HG03025 (cell line): Measurements from ENCODE around the gene FOXN1.
"Not testable (repeated sequence)": the region's sequence is repeated elsewhere in the genome, so short reads cannot be mapped to it uniquely, and the experiment has no call there.

Experiments used
- ATAC-seq: cut with Tn5 transposase; IDR thresholded peaks from one replicate; pipeline ENCODE4 v1.9.1; 2021; ENCODE audit warnings: mild to moderate bottlenecking, moderate library complexity; ENCODE audit not compliant: unreplicated experiment, low FRiP score

FOXN1 gene, protein sequence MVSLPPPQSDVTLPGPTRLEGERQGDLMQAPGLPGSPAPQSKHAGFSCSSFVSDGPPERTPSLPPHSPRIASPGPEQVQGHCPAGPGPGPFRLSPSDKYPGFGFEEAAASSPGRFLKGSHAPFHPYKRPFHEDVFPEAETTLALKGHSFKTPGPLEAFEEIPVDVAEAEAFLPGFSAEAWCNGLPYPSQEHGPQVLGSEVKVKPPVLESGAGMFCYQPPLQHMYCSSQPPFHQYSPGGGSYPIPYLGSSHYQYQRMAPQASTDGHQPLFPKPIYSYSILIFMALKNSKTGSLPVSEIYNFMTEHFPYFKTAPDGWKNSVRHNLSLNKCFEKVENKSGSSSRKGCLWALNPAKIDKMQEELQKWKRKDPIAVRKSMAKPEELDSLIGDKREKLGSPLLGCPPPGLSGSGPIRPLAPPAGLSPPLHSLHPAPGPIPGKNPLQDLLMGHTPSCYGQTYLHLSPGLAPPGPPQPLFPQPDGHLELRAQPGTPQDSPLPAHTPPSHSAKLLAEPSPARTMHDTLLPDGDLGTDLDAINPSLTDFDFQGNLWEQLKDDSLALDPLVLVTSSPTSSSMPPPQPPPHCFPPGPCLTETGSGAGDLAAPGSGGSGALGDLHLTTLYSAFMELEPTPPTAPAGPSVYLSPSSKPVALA

GRCh38 chr17:28505986-28506665 is at the start of gene FOXN1:
Gene FOXN1 (plus strand): TSS chr17:28506348. CDS start chr17:28523970, 17,622 bp downstream.
- ATAC-seq = no peak

DNA sequence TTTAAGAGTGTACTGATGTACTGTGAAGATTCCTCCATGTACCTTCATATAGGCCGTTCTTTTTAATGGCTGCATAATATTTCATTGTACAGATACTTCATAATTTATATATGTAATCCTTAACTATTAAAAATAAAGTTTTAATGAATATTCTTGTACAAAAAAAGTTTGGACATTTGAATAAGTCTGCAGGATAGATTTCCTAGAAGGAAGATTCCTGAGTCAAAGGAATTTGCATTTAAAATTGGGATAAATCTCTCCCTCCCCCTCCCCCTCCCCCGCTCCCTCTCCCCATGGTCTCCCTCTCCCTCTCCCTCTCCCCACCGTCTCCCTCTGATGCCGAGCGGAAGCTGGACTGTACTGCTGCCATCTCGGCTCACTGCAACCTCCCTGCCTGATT is 48.3 kb upstream of the FOXN1 start:
- ATAC-seq = no peak

DNA sequence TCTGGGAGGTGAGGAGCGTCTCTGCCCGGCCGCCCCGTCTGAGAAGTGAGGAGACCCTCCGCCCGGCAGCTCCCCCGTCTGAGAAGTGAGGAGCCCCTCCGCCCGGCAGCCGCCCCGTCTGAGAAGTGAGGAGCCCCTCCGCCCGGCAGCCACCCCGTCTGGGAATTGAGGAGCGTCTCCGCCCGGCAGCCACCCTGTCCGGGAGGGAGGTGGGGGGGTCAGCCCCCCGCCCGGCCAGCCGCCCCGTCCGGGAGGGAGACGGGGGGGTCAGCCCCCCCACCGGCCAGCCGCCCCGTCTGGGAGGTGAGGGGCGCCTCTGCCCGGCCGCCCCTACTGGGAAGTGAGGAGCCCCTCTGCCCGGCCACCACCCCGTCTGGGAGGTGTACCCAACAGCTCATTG is 47.3 kb upstream of the FOXN1 start:
- not testable (repeated sequence) for ATAC-seq

DNA sequence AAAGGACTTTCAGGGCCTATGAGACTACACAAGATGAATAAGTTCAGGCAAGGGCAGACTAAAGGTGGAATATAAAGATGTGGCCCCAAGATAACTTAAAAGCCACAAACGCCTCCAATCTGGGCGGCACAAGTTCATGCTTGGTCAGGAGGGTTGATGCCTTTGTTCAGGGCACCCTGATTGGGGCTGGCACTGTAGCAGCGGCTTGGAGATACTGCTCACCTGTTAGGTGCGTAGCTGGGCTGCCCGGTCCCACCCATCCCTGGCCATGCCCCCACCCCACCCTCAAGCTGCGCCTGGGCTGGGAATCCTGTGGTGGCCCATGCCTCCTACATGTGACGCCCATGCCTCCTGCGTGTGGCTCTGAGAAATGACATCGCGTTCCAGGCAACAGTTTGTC is 45.2 kb upstream of the FOXN1 start:
- ATAC-seq = no peak

GRCh38 chr17:28466001-28466400 is 40.1 kb upstream of the FOXN1 start:
- no peak for ATAC-seq

DNA sequence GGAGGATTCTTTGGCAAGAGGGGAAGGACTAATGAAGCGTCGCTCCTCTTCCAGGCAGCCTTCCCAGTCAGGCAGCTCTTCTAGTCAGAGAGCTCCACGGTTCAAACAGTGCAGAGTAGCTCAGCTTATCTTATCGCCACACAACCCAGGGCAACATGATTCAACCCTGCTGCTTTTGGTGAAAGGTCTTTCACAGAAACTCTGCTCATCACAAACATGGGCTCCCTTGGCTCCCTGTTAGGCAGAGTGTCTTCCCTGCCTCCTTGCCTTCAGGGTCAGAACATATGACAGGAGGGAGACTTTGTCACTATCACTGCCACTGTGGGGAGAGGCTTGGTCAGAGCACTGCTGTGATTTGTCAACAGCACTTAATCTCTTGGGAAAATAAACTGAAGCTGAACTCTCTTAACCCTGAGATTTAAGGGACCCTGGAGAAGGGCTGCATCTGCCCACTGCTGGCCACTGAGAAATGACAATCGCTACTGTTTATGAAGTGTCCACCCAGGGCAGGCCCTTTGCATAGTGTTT is 39.6 kb upstream of the FOXN1 start:
- ATAC-seq = no peak

- no peak for ATAC-seq
These were observed 38.6 kb upstream of the FOXN1 start for GRCh38 chr17:28467456-28468025.

DNA sequence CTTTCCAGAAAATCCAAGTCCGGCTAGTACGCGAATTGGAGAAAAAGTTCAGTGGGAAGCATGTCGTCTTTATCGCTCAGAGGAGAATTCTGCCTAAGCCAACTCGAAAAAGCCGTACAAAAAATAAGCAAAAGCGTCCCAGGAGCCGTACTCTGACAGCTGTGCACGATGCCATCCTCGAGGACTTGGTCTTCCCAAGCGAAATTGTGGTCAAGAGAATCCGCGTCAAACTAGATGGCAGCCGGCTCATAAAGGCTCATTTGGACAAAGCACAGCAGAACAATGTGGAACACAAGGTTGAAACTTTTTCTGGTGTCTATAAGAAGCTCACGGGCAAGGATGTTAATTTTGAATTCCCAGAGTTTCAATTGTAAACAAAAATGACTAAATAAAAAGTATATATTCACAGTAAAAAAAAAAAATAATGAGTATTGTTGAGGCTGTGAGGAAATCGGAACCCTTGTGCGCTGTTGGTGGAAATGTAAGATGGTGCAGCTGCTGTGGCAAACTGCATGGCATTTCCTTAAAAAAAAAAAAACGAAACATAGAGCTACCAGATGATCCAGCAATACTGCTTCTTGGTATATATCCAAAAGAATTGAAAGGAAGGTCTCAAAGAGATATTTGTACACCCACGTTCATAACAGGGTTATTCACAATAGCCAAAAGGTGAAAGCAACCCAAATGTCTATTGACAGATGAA is 38.0 kb upstream of the FOXN1 start:
- ATAC-seq = not testable (repeated sequence)

DNA sequence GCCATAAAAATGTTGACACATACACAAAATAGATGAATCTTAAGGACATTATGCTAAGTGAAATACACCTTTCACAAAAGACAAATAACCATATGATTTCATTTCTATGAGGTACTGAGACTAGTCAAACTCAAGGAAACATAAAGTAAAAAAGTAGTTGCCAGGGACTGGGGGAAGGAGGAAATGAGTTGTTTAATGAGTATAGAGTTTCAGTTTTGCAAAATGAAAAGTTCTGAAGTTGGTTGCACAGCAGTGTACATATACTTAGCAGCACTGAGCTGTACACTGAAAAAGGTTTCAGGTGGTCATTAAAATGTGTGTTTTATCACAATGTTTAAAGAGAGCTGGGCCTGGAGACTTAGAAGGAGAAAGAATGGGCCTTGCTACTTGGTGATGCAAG is 37.4 kb upstream of the FOXN1 start:
- ATAC-seq = no peak

DNA sequence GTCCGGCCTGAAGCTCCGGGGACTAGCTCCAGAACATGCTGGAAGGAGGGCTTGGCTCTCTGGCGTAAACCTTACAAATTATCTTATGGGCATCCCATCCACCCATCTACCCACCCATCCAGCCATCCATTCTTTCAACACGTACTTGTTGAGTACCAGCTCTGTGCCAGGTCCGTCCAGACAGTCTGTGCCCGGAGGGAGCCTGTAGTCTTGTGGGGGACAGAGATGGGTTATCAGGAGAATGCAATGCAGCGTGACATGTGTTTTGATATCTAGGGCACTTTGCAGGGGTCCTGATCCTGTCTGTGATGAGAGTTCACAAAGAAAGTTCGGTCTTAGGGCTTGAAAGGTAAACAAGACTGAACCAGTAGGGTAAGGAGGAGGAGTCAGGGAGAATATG is 36.8 kb upstream of the FOXN1 start:
- ATAC-seq = no peak

DNA sequence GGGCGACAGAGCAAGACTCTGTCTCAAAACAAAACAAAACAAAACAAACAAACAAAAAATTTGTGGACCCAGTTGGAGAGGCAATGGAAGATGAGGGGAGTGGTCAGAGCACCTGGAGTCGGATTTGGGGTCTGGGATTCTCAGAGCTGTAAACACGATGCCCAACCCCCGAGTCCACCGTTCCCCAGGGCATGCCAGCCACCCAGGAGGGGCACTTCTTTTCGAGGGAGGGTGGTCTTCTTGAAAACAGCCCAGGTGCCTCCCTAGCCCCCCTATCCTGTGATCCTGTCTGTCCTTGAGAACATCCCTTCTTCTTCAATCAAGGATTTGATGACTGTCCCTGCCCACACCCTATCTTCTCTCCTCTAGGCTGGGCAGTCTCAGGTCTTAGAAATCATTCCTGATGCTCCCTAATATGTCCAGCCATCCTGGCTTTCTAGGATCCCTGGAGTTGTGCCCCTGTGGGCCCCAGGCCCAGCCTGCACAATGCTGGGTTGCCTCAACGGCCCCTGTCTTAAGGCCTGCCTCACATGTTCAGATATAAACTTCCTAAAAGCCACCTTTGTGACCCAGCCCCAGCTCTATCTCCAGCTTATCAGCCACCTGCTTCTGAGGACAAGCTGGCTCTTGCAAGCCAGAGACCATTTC is 35.8 kb upstream of the FOXN1 start:
- ATAC-seq = no peak

GRCh38 chr17:28470914-28471366 is 35.2 kb upstream of the FOXN1 start:
- no peak for ATAC-seq

DNA sequence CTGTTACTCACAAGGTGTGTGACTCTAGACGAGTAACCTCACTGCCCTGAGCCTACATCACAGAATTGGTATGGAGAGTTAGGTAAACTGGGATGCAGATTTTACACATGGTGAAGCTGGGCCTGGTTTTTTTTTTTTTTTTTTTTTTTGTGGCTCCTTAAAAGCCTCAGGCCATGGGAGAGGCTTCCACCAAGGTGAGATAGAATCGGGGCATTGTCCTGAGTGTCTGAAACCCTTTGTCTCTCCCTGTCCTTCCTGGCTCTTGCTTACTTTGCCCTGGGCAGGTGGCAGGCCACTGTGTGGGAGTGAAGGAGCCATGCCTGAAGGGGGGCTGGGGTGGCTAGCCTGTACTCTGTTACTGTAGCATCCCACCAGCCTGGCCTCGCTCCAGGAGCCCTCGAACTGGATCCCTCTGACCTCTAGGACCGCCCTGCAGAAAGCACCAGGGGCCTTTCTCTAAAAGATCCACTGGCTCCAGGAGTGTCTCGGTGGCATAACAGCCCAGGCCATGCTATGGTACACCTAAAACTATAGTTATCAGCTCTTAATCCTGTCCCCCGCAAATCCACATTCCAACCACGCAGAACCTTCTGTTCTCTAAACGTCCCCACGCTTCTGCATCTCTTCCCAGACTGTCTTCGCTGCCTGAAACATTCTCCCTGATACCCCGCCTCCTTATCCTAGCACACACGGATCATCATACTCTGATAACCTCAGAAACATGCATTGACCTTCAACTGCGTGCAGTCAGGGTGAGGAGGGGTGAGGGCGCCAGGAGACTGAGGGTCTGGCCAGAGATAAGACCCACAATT is 34.4 kb upstream of the FOXN1 start:
- ATAC-seq = no peak

DNA sequence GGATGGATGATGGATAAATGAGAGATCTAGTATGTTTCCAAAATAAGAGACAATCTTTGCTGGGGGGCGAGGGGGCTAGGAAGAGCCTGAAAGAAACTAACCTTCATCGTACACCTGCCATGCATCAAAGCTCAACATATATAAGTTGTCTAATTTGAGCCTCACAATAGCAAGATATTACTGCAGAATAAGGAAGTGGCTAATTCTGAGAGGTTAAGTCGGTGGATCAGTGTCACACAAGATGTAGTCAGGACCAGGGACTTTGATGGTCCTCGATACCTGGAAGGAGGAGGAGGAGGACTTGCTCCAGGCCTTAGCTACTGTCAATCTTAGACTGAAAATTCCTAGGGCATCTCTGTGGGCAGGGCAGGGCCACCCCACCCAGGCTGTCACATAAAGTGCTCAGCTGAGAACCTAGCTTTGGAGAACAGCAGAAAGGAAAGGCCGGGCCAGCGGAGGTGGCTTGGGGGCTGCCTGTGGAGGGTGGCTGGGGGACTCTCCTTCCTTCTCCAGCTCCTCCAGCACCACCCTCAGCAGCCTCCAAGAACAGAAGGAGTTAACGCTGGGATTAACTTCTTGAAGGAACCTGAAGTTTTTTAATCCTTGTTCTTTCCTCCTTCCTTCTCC is 33.2 kb upstream of the FOXN1 start:
- no peak for ATAC-seq

DNA sequence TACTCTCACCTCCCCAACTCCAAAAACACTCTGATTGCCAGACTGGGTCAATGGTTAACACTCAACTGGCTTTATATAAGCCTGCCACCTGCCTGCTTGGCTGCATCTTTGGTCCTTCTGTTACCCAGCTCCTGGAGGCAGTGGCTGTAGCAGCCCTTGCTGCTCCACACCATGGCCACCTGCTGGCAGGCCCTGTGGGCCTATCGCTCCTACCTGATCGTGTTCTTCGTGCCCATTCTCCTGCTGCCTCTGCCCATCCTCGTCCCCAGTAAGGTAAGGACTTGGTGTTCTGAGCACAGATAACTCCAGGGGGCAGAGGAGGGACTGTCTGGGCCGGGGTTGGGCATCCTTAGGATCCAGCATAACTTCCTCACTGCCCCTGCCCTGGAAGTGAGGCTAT is 32.6 kb upstream of the FOXN1 start, which contains the start of gene SLC13A2:
TSS of gene SLC13A2 (plus strand) at position 103 of the 400 bp plus-strand sequence. CDS start at position 172, 69 bp downstream.
- ATAC-seq = no peak

GRCh38 chr17:28474111-28474531 is 32.0 kb upstream of the FOXN1 start:
- no peak for ATAC-seq

GRCh38 chr17:28475151-28475900 is 30.8 kb upstream of the FOXN1 start:
- ATAC-seq = no peak
